ENCODE data around the gene NPW. TPM values are rescaled to one million over a fixed set of nuclear protein-coding genes. Genes with fewer than 3 reads are reported as not detected.

NPW gene
- total and polyA plus RNA-seq, 2 of the 8 experiments (the other 6 are each of a cell fraction or from before 2014, with no cell fraction given), result 4.0 to 10.3 TPM

DNA sequence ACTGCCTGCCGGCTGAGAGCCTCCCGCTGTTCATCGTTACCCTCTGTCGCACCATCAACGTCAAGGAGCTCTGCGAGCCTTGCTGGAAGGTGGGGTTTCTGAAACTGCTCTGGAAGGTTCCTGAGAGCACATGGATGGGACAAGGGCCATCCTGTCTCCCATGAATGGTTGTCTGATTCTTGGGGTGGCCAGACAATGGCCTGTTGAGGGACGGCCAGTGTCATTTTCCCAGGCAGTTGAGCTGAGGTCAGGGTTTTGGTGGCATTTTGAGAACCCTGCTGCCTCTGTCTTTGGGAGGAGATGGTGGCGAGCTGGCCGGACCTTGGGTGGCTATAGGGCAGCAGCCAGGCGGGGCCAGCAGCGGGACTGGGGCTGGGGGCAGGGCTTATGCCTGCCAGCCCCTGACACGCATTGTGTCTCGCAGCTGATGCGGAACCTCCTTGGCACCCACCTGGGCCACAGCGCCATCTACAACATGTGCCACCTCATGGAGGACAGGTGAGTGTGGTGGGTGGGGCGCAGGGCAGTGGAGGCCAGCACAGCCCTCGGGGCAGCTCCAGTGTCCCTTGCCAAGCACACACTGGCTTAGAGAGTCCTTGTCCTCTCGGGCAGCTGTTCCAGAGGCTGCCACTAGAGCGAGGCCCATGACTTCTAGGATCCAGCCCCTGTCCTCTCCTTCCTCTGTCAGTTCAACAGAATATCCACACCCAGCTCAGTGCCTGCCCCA is 37.3 kb downstream of the NPW start:
- no peak overlapping the region; the same call in 1 of the 2 replicates for H3K27ac ChIP-seq (ENCODE audit: low read depth, low read length)
- TF ChIP-seq, protein P1, sequence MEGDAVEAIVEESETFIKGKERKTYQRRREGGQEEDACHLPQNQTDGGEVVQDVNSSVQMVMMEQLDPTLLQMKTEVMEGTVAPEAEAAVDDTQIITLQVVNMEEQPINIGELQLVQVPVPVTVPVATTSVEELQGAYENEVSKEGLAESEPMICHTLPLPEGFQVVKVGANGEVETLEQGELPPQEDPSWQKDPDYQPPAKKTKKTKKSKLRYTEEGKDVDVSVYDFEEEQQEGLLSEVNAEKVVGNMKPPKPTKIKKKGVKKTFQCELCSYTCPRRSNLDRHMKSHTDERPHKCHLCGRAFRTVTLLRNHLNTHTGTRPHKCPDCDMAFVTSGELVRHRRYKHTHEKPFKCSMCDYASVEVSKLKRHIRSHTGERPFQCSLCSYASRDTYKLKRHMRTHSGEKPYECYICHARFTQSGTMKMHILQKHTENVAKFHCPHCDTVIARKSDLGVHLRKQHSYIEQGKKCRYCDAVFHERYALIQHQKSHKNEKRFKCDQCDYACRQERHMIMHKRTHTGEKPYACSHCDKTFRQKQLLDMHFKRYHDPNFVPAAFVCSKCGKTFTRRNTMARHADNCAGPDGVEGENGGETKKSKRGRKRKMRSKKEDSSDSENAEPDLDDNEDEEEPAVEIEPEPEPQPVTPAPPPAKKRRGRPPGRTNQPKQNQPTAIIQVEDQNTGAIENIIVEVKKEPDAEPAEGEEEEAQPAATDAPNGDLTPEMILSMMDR (IDR thresholded peaks at IDR 0.05; ENCODE audit: control extremely low read depth in 1 of 3, insufficient read depth in 1 of 3, low read depth in 1 of 3, low read length in 3 of 3), result peak in 2 of 3 experiments; percentile 43 to 53; a peak in 3 of 4 replicates
- no peak for TF ChIP-seq HDAC2 (IDR thresholded peaks at IDR 0.05; ENCODE audit: borderline replicate concordance in 1 of 2, low read depth in 2 of 2, low read length in 2 of 2)
- TF ChIP-seq RAD21 (IDR thresholded peaks at IDR 0.05 in 1 of 2, conservative IDR thresholded peaks at IDR 0.05 in 1 of 2; ENCODE audit: low read depth in 2 of 2, low read length in 2 of 2), result peak; percentile 15 to 17; a peak in 2 of 4 replicates
- DNase-seq (ENCODE audit: low read depth in 1 of 2, low spot score in 2 of 2) (no peak), FAIRE-seq (no peak)
- no peak overlapping the region for H2BK5ac ChIP-seq (ENCODE audit: low read depth, low read length)
- H4K20me1 ChIP-seq (replicated peaks in 1 of 2; ENCODE audit: control insufficient read depth in 1 of 2, insufficient read depth in 2 of 2, low read length in 2 of 2), result peaks cover 2 to 11% of the 10 kb centered on the region in 2 experiments
- no peaks in the 10 kb centered on the region for H3K4me1 ChIP-seq (replicated peaks in 1 of 4; ENCODE audit: control insufficient read depth in 3 of 4, insufficient read depth in 4 of 4, low read length in 3 of 4)
- H3K36me3 ChIP-seq (ENCODE audit: control insufficient read depth in 2 of 4, insufficient read depth in 4 of 4, low read length in 3 of 4), result peaks cover 0 to 5% (median 4%) of the 10 kb centered on the region in 4 experiments; a peak in 3 of 8 replicates
- no peak overlapping the region for H2BK15ac ChIP-seq (ENCODE audit: low read length)
- no peaks in the 10 kb centered on the region for H3K23me2 ChIP-seq (ENCODE audit: low read depth, low read length)
- no peak overlapping the region for H3K4ac ChIP-seq (replicated peaks; ENCODE audit: insufficient read length, low read depth, low read length)
- H4K5ac ChIP-seq (ENCODE audit: insufficient read length, low read depth, low read length), result no peak overlapping the region
- no peak overlapping the region for H4K91ac ChIP-seq (replicated peaks; ENCODE audit: insufficient read length, low read length)
- H3K79me2 ChIP-seq (ENCODE audit: control insufficient read depth in 1 of 2, insufficient read depth in 2 of 2, low read length in 2 of 2), result no peaks in the 10 kb centered on the region
- no peak overlapping the region for H2AFZ ChIP-seq (ENCODE audit: low read length)
- H3K27me3 ChIP-seq (replicated peaks in 1 of 4; ENCODE audit: control insufficient read depth in 3 of 4, extremely low read depth in 1 of 4, insufficient read depth in 3 of 4, low read length in 3 of 4), result no peaks in the 10 kb centered on the region
- no peak overlapping the region for H2BK120ac ChIP-seq (replicated peaks; ENCODE audit: low read depth, low read length)
- no peak overlapping the region for H2AK5ac ChIP-seq (ENCODE audit: low read depth, low read length)
- H3K79me1 ChIP-seq (ENCODE audit: low read depth, low read length), result no peaks in the 10 kb centered on the region
- H3K14ac ChIP-seq (ENCODE audit: insufficient read length), result no peak overlapping the region
- no peak overlapping the region for H2BK20ac ChIP-seq (ENCODE audit: low read length)
- H3K56ac ChIP-seq (replicated peaks; ENCODE audit: insufficient read length, low read depth, low read length), result no peak overlapping the region
- CTCF ChIA-PET (ENCODE audit: partially characterized antibody), result interaction anchor here (0.7 to 2.6 kb wide), 25 partner anchors 9 to 96 kb away, joined by 3 to 22 read pairs (median 5); partner anchors contain the start of genes NPW, NTHL1 and TSC2
- H3K18ac ChIP-seq (ENCODE audit: extremely low read depth, low read length), result no peak overlapping the region
- no peak overlapping the region for H3K4me2 ChIP-seq (ENCODE audit: insufficient read depth in 1 of 2, low read depth in 2 of 2, low read length in 2 of 2)
- H3K4me3 ChIP-seq (ENCODE audit: extremely low read depth in 1 of 4, insufficient read depth in 2 of 4, low read depth in 3 of 4, low read length in 4 of 4), result no peak overlapping the region
- no peaks in the 10 kb centered on the region for H3K9me3 ChIP-seq (ENCODE audit: insufficient read depth in 2 of 2, low read depth in 1 of 2, low read length in 1 of 2)
- no peak overlapping the region for H3K9ac ChIP-seq (replicated peaks in 1 of 4; ENCODE audit: extremely low read depth in 1 of 4, low read depth in 3 of 4, low read length in 3 of 4)
- no peak overlapping the region for H4K8ac ChIP-seq (ENCODE audit: extremely low read depth, insufficient read depth, low read length)
- POLR2A ChIA-PET (ENCODE audit: partially characterized antibody), result interaction anchor here (1.0 to 2.3 kb wide), 6 partner anchors 9 to 99 kb away, joined by 3 to 12 read pairs (median 4); partner anchors contain the start of genes NTHL1, TRAF7 and TSC2
- 89% methylated on average over 17 of the region's 19 CpGs; no CpG with 5 or more reads in 1 of the 2 experiments for WGBS, 2 experiments (ENCODE audit: extremely low coverage in 1 of 2, insufficient coverage in 1 of 2, insufficient read length in 1 of 2, insufficient replicate concordance in 2 of 2, low coverage in 1 of 2, low lambda C conversion rate in 2 of 2, missing lambda C conversion rate in 1 of 2)
- no peak overlapping the region for H2BK12ac ChIP-seq (ENCODE audit: low read depth, low read length)
- no peak overlapping the region for H3K23ac ChIP-seq (ENCODE audit: insufficient read length)
